Body of pancreas (tissue), 4 donors: ENCODE data around the gene CDH22. TPM values are rescaled to one million over a fixed set of nuclear protein-coding genes. Genes with fewer than 3 reads are reported as not detected.
A peak's percentile ranks its signal among the peaks of the same experiment; 100 is the strongest.

Source experiments
- ATAC-seq: fragments of 150-250 bp; one replicate; pipeline ENCODE4 v1.9.1; 2016
- DNase-seq, 4 donors: peaks; one replicate each; pipeline ENCODE4 v3.0.0-alpha.2; 2019
- H3K27ac ChIP-seq, 4 donors: fragments of 200-600 bp; sonication (generic); 1 replicate in 3 of 4; 2 replicates in 1 of 4; pipeline versions ENCODE4 v1.5.1 to v1.6.1; 2016 to 2019; ENCODE audit warnings: mild to moderate bottlenecking in 1 of 4, mixed read lengths in 1 of 4, moderate library complexity in 1 of 4
- H3K27me3 ChIP-seq, 2 donors: fragments of 200-600 bp; sonication (generic); one replicate each; pipeline ENCODE4 v1.6.0; 2016; ENCODE audit warnings: mild to moderate bottlenecking in 1 of 2
- H3K36me3 ChIP-seq, 2 donors: fragments of 200-600 bp; sonication (generic); replicated peaks in 1 of 2; 2 replicates each; pipeline ENCODE4 v1.5.1; 2016; ENCODE audit warnings: low read depth in 2 of 2; ENCODE audit not compliant: insufficient read depth in 1 of 2
- H3K4me1 ChIP-seq: fragments of 200-600 bp; sonication (generic); one replicate; pipeline ENCODE4 v1.6.0; 2016
- H3K4me3 ChIP-seq, 2 donors: fragments of 200-600 bp; sonication (generic); 1 replicate in 1 of 2; 2 replicates in 1 of 2; pipeline ENCODE4 v1.5.1; 2016 to 2019
- H3K9me3 ChIP-seq, 3 donors: fragments of 200-600 bp; sonication (generic); 1 replicate in 2 of 3; 2 replicates in 1 of 3; pipeline ENCODE4 v1.5.1; 2016
- CTCF ChIP-seq, 7 experiments: fragments of 450-650 bp in 4 of 7; fragments of 200-600 bp in 3 of 7; sonication (generic) in 3 of 7; IDR thresholded peaks; one replicate each; pipeline ENCODE4 v1.5.1; 2016 to 2019; ENCODE audit warnings: antibody characterized with exemption in 7 of 7
- POLR2A ChIP-seq, 3 donors: fragments of 450-650 bp; IDR thresholded peaks; one replicate each; pipeline ENCODE4 v1.6.1; 2016; ENCODE audit warnings: antibody characterized with exemption in 3 of 3, mild to moderate bottlenecking in 2 of 3
- WGBS, 2 donors: methylation state at CpG; one replicate each; pipeline ENCODE4 v1.1.5; 2017; 5-methylcytosine and 5-hydroxymethylcytosine counted together
- intact Hi-C: fragments of 100-400 bp; cut with DNase I; formaldehyde crosslinking; loops from one replicate; pipeline ENCODE4 v1.15.1; 2023
- total RNA-seq, 2 donors: library from RNA; depleted of rRNA; stranded (reverse); fragments of >200 nt; gene quantifications; one replicate each; pipeline ENCODE4 v1.1.0, GENCODE V29; 2016

CDH22 gene
- total RNA-seq, 2 donors from 2014 or later, result 1.3 to 2.1 TPM

- intact Hi-C loops, result no loop called here
- ATAC-seq, result no peak
- 59 to 63% methylated on average over 3 to 7 of the region's 8 CpGs for WGBS, 2 donors
These were observed 97.0 kb downstream of the CDH22 start for GRCh38 chr20:46211331-46211722.

DNA sequence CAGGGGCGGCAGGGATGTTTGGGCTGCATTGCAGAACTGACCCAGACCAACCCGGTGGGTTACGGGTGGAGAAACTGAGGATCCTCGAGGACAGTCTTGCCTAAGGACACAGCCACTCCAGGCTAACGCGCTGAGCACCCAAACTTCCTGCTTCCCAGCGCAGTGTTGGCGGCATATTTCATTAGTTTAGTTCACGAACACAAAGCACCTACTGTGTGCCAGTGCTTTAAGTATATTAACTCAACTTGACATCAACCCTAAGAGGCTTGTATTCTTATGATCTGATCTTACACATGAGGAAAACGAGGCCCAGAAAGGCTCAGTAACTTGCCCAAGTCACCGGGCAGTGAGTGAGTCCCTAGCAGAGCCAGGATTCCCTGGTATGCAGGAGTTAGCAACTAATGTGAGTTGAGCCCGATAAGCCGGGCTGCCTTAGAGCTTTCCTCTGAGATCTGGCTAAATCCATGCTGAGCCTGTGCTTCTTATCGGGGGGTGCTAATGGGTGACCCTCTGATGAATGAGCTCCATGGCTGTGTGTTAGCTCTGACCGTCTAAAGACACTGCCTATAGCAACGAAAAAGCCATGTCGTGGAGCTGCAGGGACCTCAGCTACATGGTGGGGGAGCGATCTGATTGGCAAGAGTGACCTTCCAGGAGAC, 97.5 kb downstream of the CDH22 start:
- DNase-seq (no peak), ATAC-seq (no peak)
- Histone ChIP-seq H3K4me1 (no peaks in the 10 kb centered on the region), H3K36me3 (no peaks in the 10 kb centered on the region), H3K27me3 (no peaks in the 10 kb centered on the region), H3K4me3 (no peak overlapping the region), H3K27ac (no peak overlapping the region), H3K9me3 (no peaks in the 10 kb centered on the region)
- TF ChIP-seq CTCF (IDR thresholded peaks at IDR 0.05), result no peak
- intact Hi-C loops, result no loop called here
- WGBS, 2 donors, result 54 to 65% methylated on average over 15 to 18 of the region's 18 CpGs

More at GRCh38 chr20:46211331-46211722, 97.0 kb downstream of the CDH22 start:
- Histone ChIP-seq H3K27ac (no peak overlapping the region), H3K4me1 (no peaks in the 10 kb centered on the region), H3K36me3 (no peaks in the 10 kb centered on the region), H3K4me3 (no peak overlapping the region), H3K27me3 (no peaks in the 10 kb centered on the region), H3K9me3 (no peaks in the 10 kb centered on the region)
- no peak for TF ChIP-seq POLR2A (IDR thresholded peaks at IDR 0.05)
- no peak for TF ChIP-seq CTCF (IDR thresholded peaks at IDR 0.05)
- no peak for DNase-seq

DNA sequence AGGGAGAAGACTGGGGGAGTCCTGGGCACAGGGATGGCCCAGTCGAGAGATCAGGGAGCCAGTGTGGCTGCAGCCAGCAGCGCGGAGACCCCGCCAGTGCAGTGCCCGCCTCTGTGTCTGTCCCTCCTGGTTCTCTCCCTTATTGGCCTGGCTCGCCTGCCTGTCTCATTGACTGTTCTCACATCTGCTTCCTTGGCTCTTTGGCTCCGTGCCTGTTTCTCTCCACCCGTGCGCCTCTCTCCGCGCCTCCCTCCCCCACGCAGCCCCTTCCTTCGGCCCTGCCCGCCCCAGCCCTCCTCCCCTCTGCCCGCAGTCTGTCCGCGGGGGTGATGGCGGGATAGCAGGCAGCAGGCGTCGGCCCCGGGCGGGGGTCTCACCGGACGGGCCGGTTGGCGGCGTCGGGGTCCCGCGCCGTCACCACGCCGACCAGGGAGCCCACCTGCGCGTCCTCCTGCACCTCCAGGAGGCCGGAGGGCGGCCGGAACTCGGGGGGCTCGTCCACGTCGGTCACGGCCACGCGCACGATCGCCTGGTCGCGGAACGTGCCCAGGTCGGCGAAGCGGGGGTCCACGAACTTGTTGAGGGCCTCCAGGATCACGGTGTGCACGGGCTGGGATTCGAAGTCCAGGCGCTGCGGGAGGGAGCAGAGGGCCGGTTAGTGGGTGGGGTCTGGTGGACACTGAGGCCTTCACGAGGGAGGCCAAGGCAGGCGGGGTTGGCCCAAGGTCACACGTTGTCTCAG, 98.2 kb downstream of the CDH22 start:
- ATAC-seq (no peak), DNase-seq (peak in 1 of 4 donors; percentile 30)
- 44 to 67% methylated on average over 21 to 26 of the region's 63 CpGs for WGBS, 2 donors
- intact Hi-C loops, result no loop called here
- H3K36me3 ChIP-seq, result no peaks in the 10 kb centered on the region
- H3K4me1 ChIP-seq, result no peaks in the 10 kb centered on the region
- no peak overlapping the region for H3K27ac ChIP-seq
- no peak overlapping the region for H3K4me3 ChIP-seq
- TF ChIP-seq POLR2A (IDR thresholded peaks at IDR 0.05) (no peak), CTCF (IDR thresholded peaks at IDR 0.05) (no peak)
- no peaks in the 10 kb centered on the region for H3K27me3 ChIP-seq
- H3K9me3 ChIP-seq, result no peaks in the 10 kb centered on the region

GRCh38 chr20:46207793-46208192, 100.5 kb downstream of the CDH22 start:
- Histone ChIP-seq H3K27ac (no peak overlapping the region), H3K4me1 (no peaks in the 10 kb centered on the region), H3K27me3 (no peaks in the 10 kb centered on the region), H3K36me3 (no peaks in the 10 kb centered on the region), H3K9me3 (no peaks in the 10 kb centered on the region), H3K4me3 (no peak overlapping the region)
- ATAC-seq (no peak), DNase-seq (no peak)
- TF ChIP-seq CTCF (IDR thresholded peaks at IDR 0.05) (no peak), POLR2A (IDR thresholded peaks at IDR 0.05) (no peak)
- intact Hi-C loops, result no loop called here
- 47 to 83% methylated on average over 2 of the region's 2 CpGs for WGBS, 2 donors
